Hepatocyte (in vitro differentiated cells): ENCODE results near the gene SEC23A. TPM values are rescaled to one million over a fixed set of nuclear protein-coding genes. Genes with fewer than 3 reads are reported as not detected.
"Not testable (repeated sequence)": the region's sequence is repeated elsewhere in the genome, so short reads cannot be mapped to it uniquely, and the experiment has no call there.

ENCODE experiments used
- DNase-seq: peaks from one replicate; pipeline ENCODE4 v3.0.0-alpha.2; 2016; ENCODE audit warnings: low spot score
- H2AFZ ChIP-seq: fragments of 200-600 bp; sonication (generic); 2 replicates; pipeline ENCODE4 v1.6.0; 2016; ENCODE audit warnings: antibody characterized with exemption, mild to moderate bottlenecking
- H3K27ac ChIP-seq: fragments of 200-600 bp; sonication (generic); 2 replicates; pipeline ENCODE4 v1.5.1; 2016; ENCODE audit warnings: mild to moderate bottlenecking
- H3K27me3 ChIP-seq: fragments of 200-600 bp; sonication (generic); 2 replicates; pipeline ENCODE4 v1.6.1; 2016
- H3K36me3 ChIP-seq: fragments of 200-600 bp; sonication (generic); replicated peaks from 2 replicates; pipeline ENCODE4 v1.5.1; 2016; ENCODE audit warnings: low read depth; ENCODE audit not compliant: insufficient read depth
- H3K4me1 ChIP-seq: fragments of 200-600 bp; sonication (generic); 2 replicates; pipeline ENCODE4 v1.5.1; 2016; ENCODE audit warnings: mild to moderate bottlenecking, moderate library complexity; ENCODE audit not compliant: insufficient read depth
- H3K4me2 ChIP-seq: fragments of 200-600 bp; sonication (generic); 2 replicates; pipeline ENCODE4 v1.6.0; 2016
- H3K4me3 ChIP-seq: fragments of 200-600 bp; sonication (generic); 2 replicates; pipeline ENCODE4 v1.5.1; 2016; ENCODE audit warnings: mild to moderate bottlenecking
- H3K79me2 ChIP-seq: fragments of 200-600 bp; sonication (generic); 2 replicates; pipeline ENCODE4 v1.6.0; 2017; ENCODE audit warnings: mild to moderate bottlenecking
- H3K9me2 ChIP-seq: fragments of 200-600 bp; sonication (generic); replicated peaks from 2 replicates; pipeline ENCODE4 v1.6.0; 2017; ENCODE audit warnings: mild to moderate bottlenecking; ENCODE audit not compliant: insufficient read depth
- H3K9me3 ChIP-seq: fragments of 200-600 bp; sonication (generic); 2 replicates; pipeline ENCODE4 v1.5.1; 2016; ENCODE audit warnings: low read depth, mild to moderate bottlenecking
- H4K20me1 ChIP-seq: fragments of 200-600 bp; sonication (generic); 2 replicates; pipeline ENCODE4 v1.6.0; 2016; ENCODE audit warnings: mild to moderate bottlenecking; ENCODE audit not compliant: insufficient read depth, poor library complexity, severe bottlenecking
- EZH2 ChIP-seq: fragments of 200-600 bp; sonication (generic); IDR thresholded peaks from 2 replicates; pipeline ENCODE4 v1.6.1; 2016; ENCODE audit warnings: antibody characterized with exemption, mild to moderate bottlenecking, borderline replicate concordance
- EZH2phosphoT487 ChIP-seq: fragments of 200-600 bp; sonication (generic); IDR thresholded peaks from one replicate; pipeline ENCODE4 v1.6.1; 2018; ENCODE audit warnings: antibody characterized with exemption, mild to moderate bottlenecking, low read depth, moderate library complexity; ENCODE audit not compliant: unreplicated experiment, severe bottlenecking
- WGBS: methylation state at CpG from one replicate; pipeline ENCODE4 v1.1.6; 2016; ENCODE audit warnings: low lambda C conversion rate; ENCODE audit errors: missing lambda C conversion rate; 5-methylcytosine and 5-hydroxymethylcytosine counted together
- polyA plus RNA-seq: library from polyadenylated mRNA; unstranded; fragments of >200 nt; fragmentation: Nextera tagmentation; extraction: Ambion mirVana; gene quantifications from 2 replicates; pipeline ENCODE4 v1.2.1, GENCODE V29; 2016
- total RNA-seq: library from RNA; depleted of rRNA; stranded (reverse); fragments of >200 nt; gene quantifications from 2 replicates; pipeline ENCODE4 v1.2.3, GENCODE V29; 2014
- TF ChIP-seq, protein P1 (sequence below): fragments of 200-600 bp; sonication (generic); IDR thresholded peaks from 2 replicates; pipeline ENCODE4 v1.5.1; 2016; ENCODE audit warnings: antibody characterized with exemption, mild to moderate bottlenecking; ENCODE audit not compliant: poor library complexity

The SEC23A gene
- total and polyA plus RNA-seq, 2 experiments from 2014 or later, result 99.8 to 193 TPM

DNA sequence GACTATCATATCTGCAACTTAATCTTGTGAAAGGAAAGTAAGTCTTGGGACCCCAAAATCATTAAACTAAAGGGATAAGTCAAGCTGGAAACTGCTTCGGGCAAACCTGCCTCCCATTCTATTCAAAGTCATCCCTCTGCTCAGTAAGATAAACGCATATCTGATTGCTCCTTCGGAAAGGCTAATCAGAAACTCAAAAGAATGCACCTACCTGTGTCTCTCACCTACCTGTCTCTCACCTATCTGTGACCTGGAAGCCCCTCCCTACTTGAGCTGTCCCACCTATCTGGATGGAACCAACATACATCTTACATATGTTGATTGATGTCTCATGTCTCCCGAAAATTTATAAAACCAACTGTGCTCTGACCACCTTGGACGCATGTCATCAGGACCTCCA is 19.9 kb downstream of the SEC23A start:
- peaks cover 12% of the 10 kb centered on the region for H4K20me1 ChIP-seq

DNA sequence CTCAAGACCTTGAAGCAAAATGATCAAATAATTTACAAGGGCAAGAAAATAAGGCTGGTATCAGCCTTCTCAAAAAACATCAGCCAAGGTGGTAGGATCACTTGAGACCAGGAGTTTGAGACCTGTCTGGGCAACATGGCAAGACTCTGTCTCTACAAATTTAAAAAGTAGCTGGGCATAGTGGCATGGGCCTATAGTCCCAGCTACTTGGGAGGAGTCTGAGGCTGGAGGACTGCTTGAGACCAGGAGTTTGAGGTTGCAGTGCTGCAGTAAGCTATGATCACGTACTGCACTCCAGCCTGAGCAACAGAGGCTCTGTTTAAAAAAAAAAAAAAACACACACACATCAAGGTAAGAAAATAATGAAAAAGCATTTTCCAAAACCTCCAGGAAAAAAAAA is 22.1 kb downstream of the SEC23A start:
- Histone ChIP-seq H2AFZ (no peak overlapping the region), H3K9me3 (no peaks in the 10 kb centered on the region), H3K4me3 (no peak overlapping the region), H3K4me2 (no peak overlapping the region), H3K36me3 (no peaks in the 10 kb centered on the region), H3K27ac (no peak overlapping the region), H3K9me2 (no peaks in the 10 kb centered on the region), H4K20me1 (peaks cover 12% of the 10 kb centered on the region), H3K79me2 (peaks cover 37% of the 10 kb centered on the region), H3K27me3 (no peaks in the 10 kb centered on the region), H3K4me1 (no peaks in the 10 kb centered on the region)
- TF ChIP-seq EZH2phosphoT487 (no peak), EZH2 (no peak)
- TF ChIP-seq, protein P1, sequence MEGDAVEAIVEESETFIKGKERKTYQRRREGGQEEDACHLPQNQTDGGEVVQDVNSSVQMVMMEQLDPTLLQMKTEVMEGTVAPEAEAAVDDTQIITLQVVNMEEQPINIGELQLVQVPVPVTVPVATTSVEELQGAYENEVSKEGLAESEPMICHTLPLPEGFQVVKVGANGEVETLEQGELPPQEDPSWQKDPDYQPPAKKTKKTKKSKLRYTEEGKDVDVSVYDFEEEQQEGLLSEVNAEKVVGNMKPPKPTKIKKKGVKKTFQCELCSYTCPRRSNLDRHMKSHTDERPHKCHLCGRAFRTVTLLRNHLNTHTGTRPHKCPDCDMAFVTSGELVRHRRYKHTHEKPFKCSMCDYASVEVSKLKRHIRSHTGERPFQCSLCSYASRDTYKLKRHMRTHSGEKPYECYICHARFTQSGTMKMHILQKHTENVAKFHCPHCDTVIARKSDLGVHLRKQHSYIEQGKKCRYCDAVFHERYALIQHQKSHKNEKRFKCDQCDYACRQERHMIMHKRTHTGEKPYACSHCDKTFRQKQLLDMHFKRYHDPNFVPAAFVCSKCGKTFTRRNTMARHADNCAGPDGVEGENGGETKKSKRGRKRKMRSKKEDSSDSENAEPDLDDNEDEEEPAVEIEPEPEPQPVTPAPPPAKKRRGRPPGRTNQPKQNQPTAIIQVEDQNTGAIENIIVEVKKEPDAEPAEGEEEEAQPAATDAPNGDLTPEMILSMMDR, result no peak
- WGBS, result 100% methylated on average over 1 of the region's 1 CpG
- no peak for DNase-seq

More for the DNA sequence above, 19.9 kb downstream of the SEC23A start:
- Histone ChIP-seq H3K4me2 (no peak overlapping the region), H3K36me3 (no peaks in the 10 kb centered on the region), H3K79me2 (peaks cover 43% of the 10 kb centered on the region), H3K9me3 (no peaks in the 10 kb centered on the region), H3K27me3 (no peaks in the 10 kb centered on the region), H3K9me2 (no peaks in the 10 kb centered on the region), H2AFZ (no peak overlapping the region), H3K4me3 (no peak overlapping the region), H3K4me1 (no peaks in the 10 kb centered on the region), H3K27ac (no peak overlapping the region)
- no peak for DNase-seq
- WGBS, result 70% methylated on average over 5 of the region's 5 CpGs
- TF ChIP-seq, protein P1, result no peak
- TF ChIP-seq EZH2phosphoT487 (no peak), EZH2 (no peak)

- Histone ChIP-seq H3K36me3 (no peaks in the 10 kb centered on the region), H3K79me2 (peaks cover 64% of the 10 kb centered on the region), H3K9me2 (no peaks in the 10 kb centered on the region), H2AFZ (no peak overlapping the region), H3K4me3 (no peak overlapping the region), H3K27me3 (no peaks in the 10 kb centered on the region), H3K9me3 (no peaks in the 10 kb centered on the region), H4K20me1 (peaks cover 3% of the 10 kb centered on the region), H3K4me1 (no peaks in the 10 kb centered on the region), H3K4me2 (no peak overlapping the region), H3K27ac (no peak overlapping the region)
- TF ChIP-seq, protein P1, result no peak
- TF ChIP-seq EZH2phosphoT487 (no peak), EZH2 (no peak)
- 93% methylated on average over 2 of the region's 2 CpGs for WGBS
- no peak for DNase-seq
These were observed 31.9 kb downstream of the SEC23A start for GRCh38 chr14:39071096-39071495.

- no peaks in the 10 kb centered on the region for H3K36me3 ChIP-seq
- 98% methylated on average over 5 of the region's 5 CpGs for WGBS
These were observed 33.1 kb downstream of the SEC23A start for GRCh38 chr14:39069923-39070322.

DNA sequence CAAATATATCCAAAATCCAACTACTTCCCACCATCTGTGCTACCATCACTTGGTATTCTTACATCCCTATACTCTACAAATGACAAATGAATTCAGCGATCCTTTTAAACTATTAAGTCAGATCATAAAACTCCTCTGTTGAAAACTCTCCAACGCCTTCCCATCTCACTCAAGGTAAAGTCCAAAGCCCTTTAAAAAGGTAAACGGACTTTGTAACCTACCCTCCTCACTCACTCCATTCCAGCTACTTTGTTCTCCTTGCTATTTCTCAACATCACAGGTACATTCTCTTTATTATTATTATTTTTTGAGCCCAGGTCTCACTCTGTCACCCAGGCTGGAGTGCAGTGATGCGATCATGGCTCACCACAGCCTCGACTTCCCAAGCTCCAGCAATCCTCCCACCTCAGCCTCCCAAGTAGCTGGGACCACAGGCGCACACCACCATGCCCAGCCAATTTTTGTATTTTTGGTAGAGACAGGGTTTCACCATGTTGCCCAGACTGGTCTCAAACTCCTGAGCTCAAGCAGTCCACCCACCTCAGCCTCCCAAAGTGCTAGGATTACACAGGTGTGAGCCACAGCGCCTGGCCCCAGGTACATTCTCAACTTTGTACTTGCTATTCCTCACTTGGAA is 33.7 kb downstream of the SEC23A start:
- Histone ChIP-seq H3K27ac (peak overlapping the region; percentile 25), H3K79me2 (peaks cover 52% of the 10 kb centered on the region)
- not testable (repeated sequence) for H2AFZ ChIP-seq, H3K4me1 ChIP-seq, H3K4me2 ChIP-seq, H3K4me3 ChIP-seq, H3K9me3 ChIP-seq, H4K20me1 ChIP-seq, H3K27me3 ChIP-seq, H3K9me2 ChIP-seq, H3K36me3 ChIP-seq
- 89% methylated on average over 7 of the region's 7 CpGs for WGBS
- peak; percentile 23 for DNase-seq

More at GRCh38 chr14:39069923-39070322, 33.1 kb downstream of the SEC23A start:
- Histone ChIP-seq H3K4me3 (no peak overlapping the region), H3K4me1 (no peaks in the 10 kb centered on the region), H3K9me3 (no peaks in the 10 kb centered on the region), H3K27ac (peak overlapping the region; percentile 25), H3K79me2 (peaks cover 56% of the 10 kb centered on the region), H2AFZ (no peak overlapping the region), H4K20me1 (peaks cover 3% of the 10 kb centered on the region), H3K9me2 (no peaks in the 10 kb centered on the region), H3K4me2 (no peak overlapping the region), H3K27me3 (no peaks in the 10 kb centered on the region)
- DNase-seq, result no peak
- TF ChIP-seq EZH2phosphoT487 (no peak), EZH2 (no peak)
- TF ChIP-seq, protein P1, result no peak
